CD4-positive, alpha-beta T cell treated with Interleukin-12 subunit alpha and Interleukin-12 subunit beta, for 1 hour (primary cell): ENCODE data around the gene FAM135A.
"Not testable (repeated sequence)": the region's sequence is repeated elsewhere in the genome, so short reads cannot be mapped to it uniquely, and the experiment has no call there.

Experiments used
- DNase-seq: peaks from one replicate; pipeline ENCODE4 v3.0.0-alpha.2; 2020

The FAM135A gene

DNA sequence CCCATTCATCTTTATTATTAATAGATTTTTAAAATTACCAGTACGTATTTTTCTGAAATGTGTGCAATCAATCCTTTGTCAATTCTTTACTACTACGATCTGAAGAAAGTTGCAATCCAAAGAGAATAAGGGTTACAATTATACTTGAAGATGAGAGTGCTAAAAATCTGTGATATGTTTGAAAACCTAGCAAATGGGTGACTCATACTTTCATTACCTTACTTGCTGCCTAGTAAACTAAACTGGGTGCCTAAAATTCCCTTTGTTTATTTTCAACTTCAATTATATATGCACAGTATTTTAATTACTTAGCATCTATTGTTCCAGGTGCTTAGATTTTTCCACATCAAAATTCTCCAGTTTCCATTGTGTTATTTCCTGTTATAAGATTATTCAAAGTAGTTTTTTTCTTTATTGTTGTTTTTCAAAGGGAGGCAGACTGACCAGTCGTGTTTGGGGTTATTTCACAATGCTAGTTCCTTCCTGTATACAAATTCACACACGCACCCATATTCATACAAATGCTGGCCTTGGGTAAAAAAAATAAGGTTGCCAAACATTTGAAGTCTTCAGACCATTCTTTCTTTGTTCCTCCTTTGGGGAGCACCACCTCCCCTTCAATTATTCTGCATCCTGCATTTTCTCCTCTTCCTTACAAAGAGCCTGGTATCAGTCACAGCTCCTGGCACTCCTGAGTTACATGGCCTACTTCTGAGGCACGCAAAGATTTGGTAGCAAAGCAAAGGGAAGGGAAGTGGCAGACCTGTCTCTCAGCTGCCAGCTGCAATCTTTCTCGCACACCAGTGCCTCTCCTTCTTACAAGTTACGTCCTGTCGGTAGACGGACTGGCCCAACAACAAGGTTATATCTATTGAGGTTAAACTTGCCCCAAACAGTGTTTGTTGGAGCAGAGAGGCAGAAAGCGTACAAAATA is 16.2 kb upstream of the FAM135A start:
- no peak for DNase-seq

DNA sequence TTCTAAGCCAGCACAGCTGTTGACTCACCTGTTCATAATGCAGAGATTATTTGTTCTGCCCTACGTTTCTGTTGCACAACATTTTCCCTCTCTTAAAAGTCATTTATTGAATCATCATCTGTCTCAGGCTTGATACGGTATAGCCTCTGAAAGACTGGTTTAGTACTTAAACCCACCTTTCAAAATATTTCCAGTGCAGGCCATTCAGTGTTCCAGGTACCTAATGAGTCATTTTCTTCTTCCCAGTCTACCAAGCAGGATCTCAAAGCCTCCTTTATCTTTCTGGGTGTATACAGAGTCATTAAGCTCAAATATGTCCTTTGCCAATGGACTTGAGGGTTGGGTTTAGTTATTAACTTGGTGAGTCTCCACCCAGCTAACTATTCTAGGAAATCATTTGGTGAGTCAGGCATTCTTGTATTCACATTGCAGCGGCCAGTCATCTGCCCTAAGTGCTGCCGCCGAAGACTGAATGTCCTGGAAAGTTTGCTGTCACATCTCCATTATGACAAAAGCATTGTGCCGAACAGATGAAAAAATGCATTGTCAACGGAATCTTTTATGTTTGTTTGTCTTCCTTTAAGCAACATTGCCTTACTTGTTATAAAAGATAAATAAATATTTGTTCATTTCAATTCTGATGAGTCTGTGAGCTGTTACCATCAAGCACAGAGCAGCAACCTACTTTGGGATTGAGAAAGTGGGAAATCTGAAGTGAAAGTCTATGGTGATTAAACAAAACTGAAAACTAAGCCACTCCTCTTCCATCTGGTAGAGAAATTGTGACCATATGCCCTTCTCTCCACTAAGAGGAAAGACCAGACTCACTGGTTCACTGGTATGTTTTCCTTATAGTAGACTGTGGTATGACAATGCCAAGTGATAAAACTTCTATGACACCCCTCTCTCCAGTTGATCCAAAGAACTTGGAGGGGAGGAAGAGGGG is 14.3 kb upstream of the FAM135A start:
- no peak for DNase-seq

DNA sequence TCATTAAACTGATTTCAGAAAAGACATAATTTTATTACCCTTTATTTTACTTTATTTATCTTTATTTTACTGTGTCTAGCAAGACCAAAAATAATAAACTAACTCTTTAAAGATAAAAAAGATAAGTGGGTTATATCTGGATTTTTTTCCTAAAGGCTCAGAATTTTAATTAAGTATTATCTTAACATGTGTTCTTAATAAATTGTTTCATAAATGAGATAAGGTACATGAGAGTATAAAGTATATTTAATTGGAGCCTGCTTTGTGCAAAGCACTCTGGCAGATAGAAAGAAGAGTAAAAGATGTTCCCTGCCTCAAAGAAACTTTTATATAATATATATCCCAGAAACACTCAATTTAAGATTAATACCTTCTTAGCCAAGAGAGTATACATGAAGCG is 8.7 kb upstream of the FAM135A start:
- no peak for DNase-seq

DNA sequence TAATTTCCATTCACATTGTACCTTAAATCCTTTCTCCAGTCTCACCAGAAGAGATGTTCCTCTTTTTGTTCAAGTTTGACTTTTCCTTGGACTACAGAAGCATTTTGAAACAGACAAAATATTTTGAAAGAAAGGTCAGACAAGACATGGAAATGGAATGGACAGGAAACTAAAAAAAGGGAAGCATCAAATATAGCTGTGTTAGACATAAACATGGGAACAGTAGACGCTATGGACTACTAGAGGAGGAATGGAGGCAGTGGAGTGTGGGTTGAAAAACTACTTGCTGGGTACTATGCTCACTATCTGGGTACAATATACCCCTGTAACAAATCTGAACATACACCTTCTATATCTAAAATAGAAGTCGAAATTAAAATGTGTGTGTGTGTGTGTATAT is 4.1 kb upstream of the FAM135A start:
- no peak for DNase-seq

DNA sequence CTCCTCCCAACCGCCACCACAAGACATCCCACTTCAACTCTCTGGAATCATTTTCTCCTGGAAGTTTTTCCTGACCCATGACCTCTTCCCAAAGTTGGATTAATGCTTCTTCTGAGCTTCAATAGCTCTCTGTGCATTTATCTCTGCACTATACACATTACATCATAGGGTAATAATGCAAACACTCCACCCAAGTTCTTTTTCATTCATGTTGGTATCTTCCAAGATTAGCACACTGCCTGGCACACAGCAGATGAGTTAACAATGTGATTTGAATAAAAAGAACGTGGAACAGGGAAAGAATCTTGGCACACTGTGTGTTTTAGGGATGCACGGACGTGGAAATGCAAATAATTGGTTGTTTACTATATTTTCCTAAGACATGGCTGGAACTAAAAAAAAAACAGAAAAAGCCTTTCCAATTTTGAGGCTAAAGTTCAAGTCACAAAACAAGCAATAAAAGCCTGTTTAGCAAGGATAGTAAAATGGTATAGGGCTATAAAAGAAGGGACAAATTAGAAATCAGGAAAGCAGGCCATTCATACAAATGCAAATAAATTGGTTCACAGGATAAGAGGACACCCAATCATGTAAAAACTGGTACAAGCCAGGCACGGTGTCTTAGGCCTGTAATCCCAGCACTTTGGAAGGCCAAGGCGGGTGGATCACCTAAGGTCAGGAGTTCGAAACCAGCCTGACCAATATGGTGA is 1.6 kb upstream of the FAM135A start:
- DNase-seq = no peak

DNA sequence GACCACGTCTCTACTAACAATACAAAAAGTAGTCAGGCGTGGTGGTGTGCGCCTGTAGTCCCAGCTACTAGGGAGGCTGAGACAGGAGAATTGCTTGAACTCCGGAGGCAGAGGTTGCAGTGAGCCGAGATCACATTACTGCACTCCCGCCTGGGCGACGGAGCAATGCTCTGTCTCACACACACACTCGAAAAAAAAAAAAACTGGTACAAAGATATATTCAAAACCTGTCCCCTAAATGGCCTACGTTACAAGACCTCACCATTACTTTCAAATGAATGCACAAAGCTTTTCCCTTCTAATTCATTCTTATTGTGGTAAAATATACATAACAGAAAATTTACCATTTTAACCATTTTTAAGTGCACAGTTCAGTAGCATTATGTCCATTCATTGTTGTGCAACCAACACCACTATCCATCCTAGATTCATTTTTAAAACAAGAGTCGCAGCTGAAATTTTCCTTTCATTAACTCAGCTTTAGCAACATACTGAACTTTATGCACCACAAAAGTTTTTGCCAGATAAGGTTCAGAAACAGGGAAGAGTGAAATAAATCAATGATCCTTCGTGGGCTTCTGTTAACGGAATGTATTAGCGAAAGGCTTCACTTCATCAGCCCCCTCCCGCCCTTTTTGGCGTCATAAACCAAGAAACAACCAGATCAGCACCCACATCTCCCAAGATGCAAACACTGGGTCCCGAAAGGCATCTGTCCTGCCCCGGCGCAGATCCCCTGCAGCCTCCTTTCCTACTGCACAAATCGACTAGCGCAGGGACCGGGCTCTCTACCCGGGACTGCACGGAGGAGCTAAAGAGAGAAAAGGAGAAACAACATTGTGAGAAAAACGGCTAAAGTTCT is 825 bp upstream of the FAM135A start:
- no peak for DNase-seq

DNA sequence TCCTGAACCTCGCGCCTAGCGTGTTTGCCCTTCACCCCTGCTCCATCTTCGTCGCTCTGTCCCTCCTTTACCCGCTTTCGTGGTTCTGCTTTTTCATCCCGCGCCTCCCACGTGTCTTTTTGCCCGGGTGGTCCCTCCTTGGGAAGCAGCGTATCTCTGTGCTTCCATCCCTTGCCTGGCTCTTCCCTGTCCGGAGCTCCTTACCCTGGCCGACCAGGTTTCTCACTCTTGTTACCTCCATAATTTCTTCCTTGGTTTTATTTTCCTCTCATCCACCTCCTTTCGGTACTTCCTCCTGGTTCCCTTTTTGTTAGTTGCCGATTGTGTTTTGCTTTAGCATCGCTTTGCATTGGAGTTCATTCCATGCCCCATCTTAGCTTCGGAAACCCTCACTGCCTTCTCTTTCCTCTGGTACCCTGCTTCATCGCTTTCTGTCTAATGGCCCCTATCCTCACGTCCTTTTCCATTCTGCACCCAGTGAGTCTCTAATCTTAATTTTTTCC is 735 bp downstream of the FAM135A start:
- DNase-seq = peak; percentile 12

DNA sequence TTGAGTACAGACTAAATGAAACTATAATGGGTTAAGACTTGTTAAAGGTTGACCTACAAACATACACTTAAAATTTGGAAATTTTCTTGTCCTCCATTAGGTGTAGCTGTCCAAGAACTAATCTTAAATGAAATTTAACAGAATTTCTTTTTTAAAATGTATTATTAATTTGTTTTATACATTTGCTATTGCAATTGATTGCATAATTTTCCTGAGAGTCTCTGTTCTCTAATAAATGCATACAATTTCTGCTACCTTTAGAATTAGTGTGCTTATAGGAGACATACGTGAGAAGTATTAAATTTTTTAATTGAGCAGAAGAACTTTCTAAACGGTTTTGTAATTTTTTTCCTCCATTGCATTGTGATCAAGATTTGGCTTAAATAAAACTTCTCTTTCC is 1.5 kb downstream of the FAM135A start:
- no peak for DNase-seq

DNA sequence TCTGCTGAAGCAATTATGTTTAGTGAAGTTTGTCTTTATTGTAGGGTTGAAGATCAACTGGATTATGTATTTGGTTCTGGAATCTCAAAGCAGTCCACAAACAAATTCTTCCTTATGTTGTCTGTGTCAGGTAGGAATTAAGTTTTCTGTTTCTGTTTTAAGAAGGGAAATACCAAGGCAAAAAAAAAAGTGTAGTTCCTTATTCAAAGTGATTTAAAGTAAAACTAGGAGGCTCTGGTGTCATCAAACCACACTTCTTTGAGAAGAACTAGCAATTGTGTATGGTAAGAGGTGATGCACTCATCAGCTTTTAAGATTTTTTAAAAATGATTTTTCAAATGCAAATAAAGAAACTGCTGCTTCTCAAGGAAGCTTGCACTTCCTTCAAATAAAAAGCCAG is 1.9 kb downstream of the FAM135A start:
- no peak for DNase-seq

DNA sequence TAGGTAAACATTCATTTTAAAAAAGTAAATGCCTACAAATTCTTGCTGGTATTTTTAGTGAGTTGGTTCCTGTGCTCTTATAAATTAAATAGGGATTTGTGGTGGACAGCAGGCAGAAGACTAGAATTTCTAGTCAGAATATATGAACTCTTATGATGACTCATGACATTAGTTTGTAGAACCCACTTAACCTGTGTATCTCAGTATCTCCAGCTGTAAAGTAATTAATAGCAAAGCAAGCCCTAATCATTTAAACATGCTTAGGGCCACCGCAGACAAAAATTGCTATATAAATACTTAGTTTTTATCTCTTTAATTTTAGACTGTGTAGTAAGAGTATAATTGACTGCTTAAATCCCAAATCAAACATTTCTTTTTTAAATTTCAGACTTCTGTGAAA is 2.4 kb downstream of the FAM135A start:
- no peak for DNase-seq

DNA sequence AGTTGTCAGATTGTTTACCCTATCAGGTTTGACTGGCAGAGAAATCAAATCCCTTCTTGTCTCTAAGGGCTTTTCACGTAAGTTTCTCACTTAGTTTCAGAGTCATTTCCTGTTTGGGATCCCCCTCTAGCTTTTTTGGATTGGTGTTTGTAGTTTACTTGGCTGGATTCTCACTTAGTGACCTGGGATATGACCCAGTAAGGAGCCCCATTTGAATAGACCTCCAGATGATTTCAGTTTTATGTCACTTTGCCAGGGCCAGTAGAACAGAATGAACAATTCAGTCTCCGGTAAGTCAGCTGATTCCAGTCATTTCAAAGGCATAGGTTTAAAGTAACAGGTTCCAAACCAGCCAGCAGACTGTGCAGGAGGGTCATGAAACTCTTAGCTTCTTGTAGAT is 8.2 kb downstream of the FAM135A start:
- DNase-seq = no peak

DNA sequence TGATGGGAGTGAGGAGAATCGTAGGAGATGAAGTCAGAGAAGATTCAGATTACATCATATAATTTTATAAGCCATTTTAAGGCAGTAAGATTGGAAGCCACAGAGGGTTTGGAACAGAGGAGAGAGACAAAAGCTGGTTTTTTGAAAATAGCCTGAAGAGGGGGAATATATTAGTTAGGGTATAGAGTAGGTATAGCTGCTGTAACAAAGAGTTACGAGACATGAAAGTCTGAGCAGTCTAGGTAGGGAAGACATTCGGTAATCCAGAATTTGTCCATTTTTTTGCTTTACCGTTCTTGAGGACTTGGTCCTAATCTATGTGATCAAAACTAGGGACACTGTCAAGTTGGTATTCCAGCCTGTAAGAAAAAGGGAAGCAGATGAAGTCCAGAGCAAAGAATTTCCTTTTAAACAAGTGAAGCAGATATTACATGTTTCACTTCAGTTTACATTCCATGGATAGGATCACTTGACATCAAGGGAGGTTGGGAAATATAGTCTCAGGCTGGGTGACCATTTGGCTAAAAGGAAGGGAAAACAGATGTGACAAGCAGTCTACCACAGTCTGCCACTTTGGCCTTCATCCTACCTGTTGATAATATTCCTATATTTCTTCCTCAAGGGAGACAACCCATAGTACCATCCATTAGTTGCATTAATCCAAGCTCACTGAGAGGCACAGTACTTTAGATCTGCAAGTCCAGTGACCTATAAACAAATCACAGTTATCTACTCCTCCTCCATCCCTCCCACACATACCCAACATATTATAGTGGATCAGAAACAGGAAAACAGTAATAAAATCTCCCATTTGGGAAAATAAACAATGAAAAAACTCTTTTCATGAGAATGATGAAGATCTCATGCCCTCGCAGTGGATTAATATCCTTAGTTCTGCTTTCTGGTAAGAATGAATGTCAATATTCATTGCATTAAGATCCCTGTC is 10.2 kb downstream of the FAM135A start:
- no peak for DNase-seq

DNA sequence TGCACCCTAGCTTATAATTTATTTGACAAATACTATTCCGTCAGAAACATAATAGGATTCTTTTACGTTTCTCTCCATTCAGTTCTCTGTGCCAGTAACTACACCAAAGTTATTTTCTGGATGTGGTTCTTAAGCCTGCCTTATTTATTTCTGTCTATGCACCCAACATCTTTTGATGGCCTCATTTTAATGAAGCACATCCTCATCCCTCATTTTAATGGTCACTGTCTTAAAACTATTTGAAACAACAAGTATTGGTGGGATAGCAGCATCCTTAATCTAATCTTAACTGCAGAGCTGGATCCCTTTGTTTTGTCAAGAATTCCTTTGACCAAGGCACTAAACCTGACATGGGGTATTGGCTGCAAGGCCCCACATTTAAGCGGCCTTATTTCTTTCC is 11.0 kb downstream of the FAM135A start:
- no peak for DNase-seq

DNA sequence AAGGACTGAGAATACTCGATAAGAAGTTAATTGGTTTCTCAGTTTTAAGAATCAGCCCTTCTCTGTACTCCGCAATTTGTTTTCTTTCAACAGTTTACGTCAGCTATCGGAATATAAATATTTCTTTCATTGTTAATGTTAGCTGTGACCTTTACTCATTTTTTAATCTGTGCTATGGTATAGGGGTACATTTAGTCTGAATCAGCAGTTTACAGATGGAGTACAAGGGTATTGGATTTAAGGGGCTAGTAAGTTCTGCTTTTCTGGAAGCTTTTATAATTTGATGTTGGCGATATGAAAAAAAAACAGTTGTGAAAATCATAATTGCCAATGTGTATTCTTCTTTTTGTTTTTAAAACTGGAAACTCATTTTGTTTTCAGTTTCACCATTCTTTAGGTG is 23.0 kb downstream of the FAM135A start:
- no peak for DNase-seq

DNA sequence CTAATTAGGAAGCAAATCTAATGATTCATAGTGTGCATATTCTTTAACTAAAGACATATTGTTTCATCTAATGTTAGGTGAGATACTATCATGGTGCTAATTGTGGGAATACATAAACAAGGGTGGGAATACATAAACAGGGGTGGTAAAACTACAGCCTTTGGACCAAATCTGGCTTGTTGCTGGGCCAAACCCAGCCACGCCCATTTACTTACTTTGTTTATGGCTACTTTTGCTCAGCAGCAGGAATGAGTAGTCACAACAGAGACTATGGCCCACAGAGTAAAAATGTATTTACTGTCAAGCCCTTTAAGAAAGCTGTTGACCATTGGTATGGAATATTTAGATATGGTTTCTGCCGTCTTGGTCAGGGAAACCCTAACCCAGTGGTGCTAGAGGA is 31.7 kb downstream of the FAM135A start:
- no peak for DNase-seq

DNA sequence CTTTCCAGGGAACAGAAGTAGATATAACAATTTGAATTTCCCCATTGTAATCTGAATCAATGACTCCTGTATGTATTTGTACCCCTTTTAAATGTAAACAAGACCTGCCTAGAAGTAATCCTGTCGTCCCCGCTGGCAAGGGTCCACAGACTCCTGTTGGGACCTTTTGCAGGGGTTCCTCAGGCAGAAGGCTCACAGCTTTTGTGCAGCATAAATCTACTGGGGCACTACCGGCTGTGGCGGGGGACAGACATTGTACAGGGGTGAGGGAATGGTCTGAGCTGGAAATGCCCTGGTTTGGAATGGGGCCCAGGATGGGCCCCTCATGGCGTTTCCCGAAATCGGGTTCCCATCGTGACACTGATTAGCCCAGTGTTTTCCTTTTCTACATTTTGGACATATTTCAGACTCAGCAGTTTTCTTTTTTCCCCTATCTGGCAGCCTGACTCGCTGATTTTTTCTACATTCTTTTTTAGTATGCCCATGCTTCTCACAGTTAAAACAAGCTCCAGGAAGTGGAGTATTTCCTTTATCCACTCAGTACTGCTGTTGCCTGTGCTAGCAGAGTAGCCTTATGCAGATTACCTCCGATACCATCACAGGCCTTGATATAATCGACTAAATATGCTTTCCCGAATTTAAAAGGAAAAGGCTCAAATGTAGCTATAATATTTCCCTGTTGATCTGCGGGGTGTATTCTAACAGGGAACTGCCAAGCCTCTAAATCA is 34.2 kb downstream of the FAM135A start:
- not testable (repeated sequence) for DNase-seq

DNA sequence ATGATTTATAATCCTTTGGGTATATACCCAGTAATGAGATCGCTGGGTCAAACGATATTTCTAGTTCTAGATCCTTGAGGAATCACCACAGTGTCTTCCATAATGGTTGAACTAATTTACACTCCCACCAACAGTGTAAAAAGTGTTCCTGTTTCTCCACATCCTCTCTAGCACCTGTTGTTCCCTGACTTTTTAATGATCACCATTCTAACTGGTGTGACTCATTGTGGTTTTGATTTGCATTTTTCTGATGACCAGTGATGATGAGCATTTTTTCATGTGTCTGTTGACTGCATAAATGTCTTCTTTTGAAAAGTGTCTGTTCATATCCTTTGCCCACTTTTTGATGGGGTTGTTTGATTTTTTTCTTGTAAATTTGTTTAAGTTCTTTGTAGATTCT is 40.6 kb downstream of the FAM135A start:
- not testable (repeated sequence) for DNase-seq

DNA sequence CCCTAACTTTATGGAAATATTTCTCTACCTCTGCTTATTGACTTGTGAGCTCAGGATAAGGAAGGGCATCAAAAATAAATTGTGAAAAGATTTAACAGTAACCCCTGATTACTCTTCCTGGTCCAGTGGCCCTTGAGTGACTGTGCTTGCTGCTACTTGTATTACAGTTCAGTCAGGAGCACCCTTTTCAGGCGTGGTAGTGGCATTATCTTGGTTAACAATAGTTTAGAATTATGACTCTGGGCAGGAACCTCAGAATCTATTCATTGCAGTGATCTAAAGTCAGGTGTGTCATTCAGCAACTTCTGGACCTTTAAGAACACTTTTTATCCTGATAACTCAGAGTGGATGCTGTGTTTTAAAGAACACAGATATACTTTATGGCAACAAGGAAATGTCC is 43.4 kb downstream of the FAM135A start:
- no peak for DNase-seq

DNA sequence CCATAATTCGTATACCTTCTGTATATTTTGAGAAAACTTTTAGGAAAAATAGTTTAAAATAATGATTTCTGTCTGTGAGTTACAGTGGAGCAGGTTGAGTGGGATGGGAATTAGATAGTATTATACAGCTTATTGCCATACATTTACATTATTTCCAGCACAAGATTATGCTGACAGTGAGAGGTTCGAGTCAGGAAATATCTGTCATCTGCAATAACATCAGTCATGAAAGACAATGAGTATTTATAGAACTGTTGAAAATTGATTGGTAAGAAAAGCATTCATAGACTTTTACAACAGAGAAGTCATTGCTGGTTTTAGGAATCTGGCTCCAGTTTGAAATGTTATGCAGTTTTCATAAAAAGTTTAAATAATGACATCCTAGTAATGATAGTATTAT is 45.9 kb downstream of the FAM135A start:
- no peak for DNase-seq

DNA sequence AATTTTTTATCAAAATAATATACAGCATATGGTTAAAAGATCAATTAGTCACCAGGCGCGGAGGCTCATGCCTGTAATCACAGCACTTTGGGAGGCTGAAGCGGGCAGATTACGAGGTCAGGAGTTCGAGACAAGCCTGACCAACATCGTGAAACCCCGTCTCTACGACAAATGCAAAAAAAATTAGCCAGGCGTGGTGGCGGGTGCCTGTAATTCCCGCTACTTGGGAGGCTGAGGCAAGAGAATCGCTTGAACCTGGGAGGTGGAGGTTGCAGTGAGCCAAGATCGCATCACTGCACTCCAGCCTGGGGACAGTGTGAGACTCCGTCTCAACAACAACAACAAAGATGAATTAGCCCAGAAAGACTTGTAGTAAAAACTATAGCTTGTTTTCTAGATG is 46.4 kb downstream of the FAM135A start:
- DNase-seq = not testable (repeated sequence)
